HepG2 (cell line): ENCODE data around the gene TSC1. TPM values are rescaled to one million over a fixed set of nuclear protein-coding genes. Genes with fewer than 3 reads are reported as not detected.

ENCODE experiments used
- ATAC-seq: fragments of 200-7000 bp; cut with Tn5 transposase; 3 replicates; pipeline ENCODE4 v1.9.1; 2020; ENCODE audit warnings: mild to moderate bottlenecking, moderate library complexity
- BruUV-seq: library from RNA; stranded (reverse); fragments of 400-500 nt; replicated peaks from 2 replicates; lab custom pipeline; 2021; lab: Mats Ljungman, UMichigan
- CTCF ChIA-PET: fragments of 300-600 bp; formaldehyde crosslinking; extraction: SDS; loops from one replicate; lab custom pipeline; 2021; ENCODE audit warnings: low total read pairs, inconsistent platforms, low intra/inter-chr PET ratio; lab: Yijun Ruan, JAX
- POLR2A ChIA-PET: fragments of 350-600 bp; sonication (Branson Sonifier 250); formaldehyde crosslinking; loops from one replicate; lab custom pipeline; 2020; ENCODE audit warnings: antibody characterized with exemption, inconsistent platforms; lab: Yijun Ruan, JAX
- DNase-seq: peaks from one replicate; pipeline ENCODE4 v3.0.0-alpha.2; 2015; ENCODE audit warnings: low spot score
- FAIRE-seq: peaks from 3 replicates; lab custom pipeline; 2011; peaks lifted over from hg19 to GRCh38; lab: Jason Lieb, UNC
- H2AFZ ChIP-seq: one replicate; pipeline ENCODE4 v1.6.1; 2011; ENCODE audit warnings: low read length, inconsistent platforms
- H3K27ac ChIP-seq: fragments of 300-600 bp; 3 replicates; pipeline ENCODE4 v1.8.0; 2011; ENCODE audit warnings: mixed run types, mild to moderate bottlenecking, mixed read lengths, low read length, inconsistent platforms; ENCODE audit not compliant: insufficient read depth; ENCODE audit errors: extremely low read length
- H3K27me3 ChIP-seq, 2 experiments: fragments of 200-600 bp in 1 of 2; 2 replicates in 1 of 2; 3 replicates in 1 of 2; pipeline versions ENCODE4 v1.6.0 to v1.8.0; 2011; ENCODE audit warnings: low read length in 2 of 2, mild to moderate bottlenecking in 2 of 2, moderate library complexity in 2 of 2, inconsistent platforms in 1 of 2; ENCODE audit not compliant: insufficient read depth in 2 of 2, control insufficient read depth in 1 of 2
- H3K36me3 ChIP-seq, 2 experiments: fragments of 200-600 bp in 1 of 2; replicated peaks in 1 of 2; 2 replicates in 1 of 2; 3 replicates in 1 of 2; pipeline versions ENCODE4 v1.5.1 to v1.8.0; 2011; ENCODE audit warnings: low read length in 2 of 2, inconsistent platforms in 1 of 2; ENCODE audit not compliant: insufficient read depth in 2 of 2, control insufficient read depth in 1 of 2
- H3K4me1 ChIP-seq: 2 replicates; pipeline ENCODE4 v1.5.1; 2012; ENCODE audit warnings: low read length, inconsistent platforms; ENCODE audit not compliant: insufficient read depth
- H3K4me2 ChIP-seq: 2 replicates; pipeline ENCODE4 v1.6.0; 2011; ENCODE audit warnings: low read depth, low read length, inconsistent platforms
- H3K4me3 ChIP-seq, 3 experiments: fragments of 200-600 bp in 1 of 3; sonication (generic), shearing (Covaris generic) in 1 of 3; replicated peaks in 1 of 3; 2 replicates each; pipeline ENCODE4 v1.5.1; 2011 to 2016; ENCODE audit warnings: low read length in 3 of 3, inconsistent platforms in 2 of 3, low read depth in 2 of 3, mild to moderate bottlenecking in 2 of 3, control low read depth in 1 of 3, mixed read lengths in 1 of 3; ENCODE audit not compliant: insufficient read depth in 1 of 3
- H3K79me2 ChIP-seq: one replicate; pipeline ENCODE4 v1.6.1; 2011; ENCODE audit warnings: low read length, inconsistent platforms; ENCODE audit not compliant: insufficient read depth
- H3K9ac ChIP-seq: 2 replicates; pipeline ENCODE4 v1.6.0; 2011; ENCODE audit warnings: mild to moderate bottlenecking, low read depth, low read length, inconsistent platforms; ENCODE audit not compliant: insufficient read depth
- H3K9me3 ChIP-seq: 2 replicates; pipeline ENCODE4 v1.5.1; 2012; ENCODE audit warnings: mild to moderate bottlenecking, low read length
- H4K20me1 ChIP-seq: 2 replicates; pipeline ENCODE4 v1.6.0; 2011; ENCODE audit warnings: inconsistent platforms, mild to moderate bottlenecking, low read length, moderate library complexity; ENCODE audit not compliant: insufficient read depth
- ATF7-NPFF ChIP-seq: sonication (generic); formaldehyde crosslinking; IDR thresholded peaks from 2 replicates; pipeline ENCODE4 v1.8.1; 2023; ENCODE audit warnings: mild to moderate bottlenecking, low read depth, missing genetic modification reagents, moderate library complexity
- FOSL2 ChIP-seq: sonication (generic); formaldehyde crosslinking; IDR thresholded peaks from 2 replicates; pipeline ENCODE4 v1.4.0; 2020; ENCODE audit warnings: missing genetic modification reagents
- KMT2B ChIP-seq: IDR thresholded peaks from 2 replicates; pipeline ENCODE4 v1.6.1; 2016; ENCODE audit warnings: missing genetic modification reagents, missing compliant biosample characterization
- REPIN1 ChIP-seq: sonication (generic); formaldehyde crosslinking; IDR thresholded peaks from 2 replicates; pipeline ENCODE4 v1.8.0; 2022; ENCODE audit warnings: missing genetic modification reagents, low read depth, mild to moderate bottlenecking, borderline replicate concordance
- SATB2 ChIP-seq: sonication (generic); formaldehyde crosslinking; IDR thresholded peaks from 2 replicates; pipeline ENCODE4 v1.5.0; 2020; ENCODE audit warnings: missing genetic modification reagents
- TRIM24 ChIP-seq: sonication (generic); formaldehyde crosslinking; IDR thresholded peaks from 2 replicates; pipeline ENCODE4 v1.8.0; 2022; ENCODE audit warnings: mild to moderate bottlenecking, missing genetic modification reagents
- ZNF460 ChIP-seq: sonication (generic); formaldehyde crosslinking; IDR thresholded peaks from 2 replicates; pipeline ENCODE4 v1.5.1; 2020; ENCODE audit warnings: missing genetic modification reagents, mild to moderate bottlenecking, borderline replicate concordance
- WGBS: methylation state at CpG from one replicate; pipeline ENCODE4 v1.1.6; 2017; ENCODE audit warnings: low lambda C conversion rate; 5-methylcytosine and 5-hydroxymethylcytosine counted together
- in situ Hi-C: cut with HindIII; loops from 2 replicates; pipeline ENCODE4 v1.10.0; 2017; ENCODE audit warnings: low pct_unique_long_range_greater_than_20kb; ENCODE audit not compliant: extremely low pct_ligation_motif_present
- intact Hi-C: fragments of 100-400 bp; cut with micrococcal nuclease; formaldehyde crosslinking; loops from one replicate; pipeline ENCODE4 v1.10.0; 2022; ENCODE audit not compliant: unreplicated experiment
- polyA plus RNA-seq, 8 experiments: library from polyadenylated mRNA; depleted of rRNA in 3 of 8; stranded (reverse) in 7 of 8; unstranded in 1 of 8; fragments of >200 nt; fragmentation: Illumina TruSeq in 4 of 8; extraction: Trizol in 4 of 8; gene quantifications; 2 replicates each; pipeline versions ENCODE4 v1.2.1 to v1.2.3, GENCODE V29; 2011 to 2016; ENCODE audit warnings: low read depth in 4 of 8, missing spikeins in 1 of 8, mixed read lengths in 1 of 8; ENCODE audit not compliant: insufficient read depth in 1 of 8
- total RNA-seq, 5 experiments: library from RNA; depleted of rRNA; stranded (reverse); fragments of >200 nt; fragmentation: Illumina TruSeq; extraction: Trizol; gene quantifications; 2 replicates each; pipeline ENCODE4 v1.2.3, GENCODE V29; 2016; ENCODE audit warnings: low read depth in 1 of 5
- TF ChIP-seq, protein P1 (sequence below): sonication (generic); formaldehyde crosslinking; IDR thresholded peaks from 2 replicates; pipeline ENCODE4 v1.4.0; 2020; ENCODE audit warnings: mild to moderate bottlenecking, missing genetic modification reagents
- TF ChIP-seq, protein P2 (sequence below): fragments of 450-650 bp; IDR thresholded peaks from 2 replicates; pipeline ENCODE4 v1.6.1; 2016

TSC1 gene
- total and polyA plus RNA-seq, 2 of the 13 experiments (the other 11 are each of a cell fraction or from before 2014, with no cell fraction given): 31.6 to 66.1 TPM

DNA sequence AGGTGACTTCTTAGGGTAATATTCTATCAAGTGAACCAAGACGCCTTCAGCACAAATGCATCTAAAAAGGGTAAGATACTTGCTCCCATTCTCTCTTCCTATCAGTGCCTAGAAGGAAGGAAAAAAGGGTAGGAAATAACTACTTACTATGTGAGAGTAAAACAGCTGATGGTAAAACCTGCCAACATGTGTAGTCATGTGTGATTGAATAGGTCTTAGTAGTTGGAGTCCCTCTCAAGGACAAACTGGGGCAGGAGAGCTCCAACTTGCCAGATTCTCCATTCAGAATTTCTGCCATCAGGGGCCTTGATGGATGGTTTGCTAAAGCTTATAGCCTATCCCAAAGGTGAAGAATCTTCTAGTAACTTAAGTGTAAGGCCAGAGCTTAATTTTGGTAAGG, 5.2 kb downstream of the TSC1 start:
- Histone ChIP-seq H4K20me1 (peaks cover 5% of the 10 kb centered on the region), H3K9ac (no peak overlapping the region), H3K27ac (no peak overlapping the region), H3K79me2 (peaks cover 83% of the 10 kb centered on the region), H3K4me2 (no peak overlapping the region), H3K27me3 (no peaks in the 10 kb centered on the region; a peak in 2 of 5 replicates), H3K4me1 (peaks cover 38% of the 10 kb centered on the region), H2AFZ (no peak overlapping the region), H3K36me3 (peaks cover 3 to 9% of the 10 kb centered on the region in 2 experiments; a peak in 3 of 5 replicates), H3K4me3 (no peak overlapping the region), H3K9me3 (no peaks in the 10 kb centered on the region)
- in situ Hi-C loops: no loop called here
- no peak for DNase-seq
- no peak for ATAC-seq
- ChIA-PET POLR2A (no interaction called here), CTCF (no interaction called here)
- BruUV-seq: no TSS peak
- intact Hi-C loops: no loop called here
- TF ChIP-seq SATB2 (no peak), TRIM24 (CRISPR knock-in tag) (no peak), REPIN1 (no peak), KMT2B (no peak)
- TF ChIP-seq, protein P1, sequence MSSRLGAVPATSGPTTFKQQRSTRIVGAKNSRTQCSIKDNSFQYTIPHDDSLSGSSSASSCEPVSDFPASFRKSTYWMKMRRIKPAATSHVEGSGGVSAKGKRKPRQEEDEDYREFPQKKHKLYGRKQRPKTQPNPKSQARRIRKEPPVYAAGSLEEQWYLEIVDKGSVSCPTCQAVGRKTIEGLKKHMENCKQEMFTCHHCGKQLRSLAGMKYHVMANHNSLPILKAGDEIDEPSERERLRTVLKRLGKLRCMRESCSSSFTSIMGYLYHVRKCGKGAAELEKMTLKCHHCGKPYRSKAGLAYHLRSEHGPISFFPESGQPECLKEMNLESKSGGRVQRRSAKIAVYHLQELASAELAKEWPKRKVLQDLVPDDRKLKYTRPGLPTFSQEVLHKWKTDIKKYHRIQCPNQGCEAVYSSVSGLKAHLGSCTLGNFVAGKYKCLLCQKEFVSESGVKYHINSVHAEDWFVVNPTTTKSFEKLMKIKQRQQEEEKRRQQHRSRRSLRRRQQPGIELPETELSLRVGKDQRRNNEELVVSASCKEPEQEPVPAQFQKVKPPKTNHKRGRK: no peak
- WGBS: 100% methylated on average over 1 of the region's 1 CpG
- no peak for FAIRE-seq

DNA sequence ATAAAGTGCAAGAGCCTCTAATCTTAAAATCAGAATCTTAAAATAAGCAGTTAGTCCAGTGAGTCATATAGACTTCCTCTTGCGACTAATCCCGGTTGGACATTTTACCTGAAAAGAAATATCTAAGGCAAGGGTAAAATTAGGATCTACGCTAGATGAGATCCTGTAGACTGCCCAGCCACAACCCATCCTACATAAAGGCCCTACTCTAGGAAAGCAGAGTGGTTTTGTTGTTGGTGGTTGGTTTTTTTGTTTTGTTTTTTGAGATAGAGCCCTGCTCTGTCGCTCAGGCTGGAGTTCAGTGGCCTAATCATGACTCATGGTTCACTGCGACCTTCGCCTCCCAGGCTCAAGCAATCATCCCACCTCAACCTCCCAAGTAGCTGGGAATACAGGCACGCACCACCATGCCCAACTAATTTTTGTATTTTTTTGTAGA, 6.9 kb downstream of the TSC1 start:
- ChIA-PET POLR2A (no interaction called here), CTCF (no interaction called here)
- H3K27ac ChIP-seq: no peak overlapping the region
- 95% methylated on average over 7 of the region's 7 CpGs for WGBS
- peaks cover 66% of the 10 kb centered on the region for H3K79me2 ChIP-seq
- H3K9ac ChIP-seq: no peak overlapping the region
- H3K4me3 ChIP-seq: no peak overlapping the region
- DNase-seq: no peak
- H3K27me3 ChIP-seq: no peaks in the 10 kb centered on the region
- in situ Hi-C loops (no loop called here), intact Hi-C loops (no loop called here)
- no TSS peak for BruUV-seq
- peaks cover 5% of the 10 kb centered on the region; the same call in 1 of the 2 replicates for H4K20me1 ChIP-seq
- no peak for ATAC-seq
- H3K9me3 ChIP-seq: no peaks in the 10 kb centered on the region
- no peak for FAIRE-seq
- H3K4me2 ChIP-seq: no peak overlapping the region
- TF ChIP-seq ZNF460: peak; percentile 91
- TF ChIP-seq, protein P2, sequence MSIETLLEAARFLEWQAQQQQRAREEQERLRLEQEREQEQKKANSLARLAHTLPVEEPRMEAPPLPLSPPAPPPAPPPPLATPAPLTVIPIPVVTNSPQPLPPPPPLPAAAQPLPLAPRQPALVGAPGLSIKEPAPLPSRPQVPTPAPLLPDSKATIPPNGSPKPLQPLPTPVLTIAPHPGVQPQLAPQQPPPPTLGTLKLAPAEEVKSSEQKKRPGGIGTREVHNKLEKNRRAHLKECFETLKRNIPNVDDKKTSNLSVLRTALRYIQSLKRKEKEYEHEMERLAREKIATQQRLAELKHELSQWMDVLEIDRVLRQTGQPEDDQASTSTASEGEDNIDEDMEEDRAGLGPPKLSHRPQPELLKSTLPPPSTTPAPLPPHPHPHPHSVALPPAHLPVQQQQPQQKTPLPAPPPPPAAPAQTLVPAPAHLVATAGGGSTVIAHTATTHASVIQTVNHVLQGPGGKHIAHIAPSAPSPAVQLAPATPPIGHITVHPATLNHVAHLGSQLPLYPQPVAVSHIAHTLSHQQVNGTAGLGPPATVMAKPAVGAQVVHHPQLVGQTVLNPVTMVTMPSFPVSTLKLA: no peak
- no peak for TF ChIP-seq ATF7-NPFF
- TF ChIP-seq FOSL2: peak; percentile 66
- H3K36me3 ChIP-seq: peaks cover 5 to 13% of the 10 kb centered on the region in 2 experiments; a peak in 4 of 5 replicates
- no peak overlapping the region for H2AFZ ChIP-seq
- H3K4me1 ChIP-seq: peaks cover 28% of the 10 kb centered on the region
